A549 (cell line): Measurements from ENCODE around the gene KMT2D. TPM values are rescaled to one million over a fixed set of nuclear protein-coding genes. Genes with fewer than 3 reads are reported as not detected.

Source experiments
- ATAC-seq, 2 experiments: fragments of 200-7000 bp in 1 of 2; fragments of >200 bp in 1 of 2; cut with Nextera tagmentation in 1 of 2; cut with Tn5 transposase in 1 of 2; 3 replicates each; pipeline versions ENCODE4 v1.8.0 to v1.9.1; 2018 to 2020; ENCODE audit warnings: mild to moderate bottlenecking in 1 of 2, moderate library complexity in 1 of 2
- CTCF ChIA-PET: fragments of 300-600 bp; sonication (Branson Sonifier 250); formaldehyde crosslinking; extraction: SDS; loops from one replicate; lab custom pipeline; 2021; ENCODE audit warnings: antibody characterized with exemption, inconsistent platforms; lab: Yijun Ruan, JAX
- POLR2A ChIA-PET: fragments of 350-600 bp; formaldehyde crosslinking; extraction: SDS; loops from one replicate; lab custom pipeline; 2021; ENCODE audit warnings: antibody characterized with exemption, inconsistent platforms; lab: Yijun Ruan, JAX
- DNase-seq, 2 experiments: peaks; one replicate each; pipeline versions ENCODE4 v3.0.0 to v3.0.0-alpha.2; 2011 to 2016; ENCODE audit warnings: low read depth in 1 of 2, low spot score in 1 of 2
- FAIRE-seq: peaks from 2 replicates; lab custom pipeline; 2011; peaks lifted over from hg19 to GRCh38; lab: Jason Lieb, UNC
- H3K27ac ChIP-seq, 2 experiments: fragments of >200 bp; sonication (Bioruptor Twin); formaldehyde crosslinking; 3 replicates each; pipeline ENCODE4 v1.5.1; 2016 to 2017
- H3K4me1 ChIP-seq: fragments of >200 bp; sonication (Bioruptor Twin); formaldehyde crosslinking; 3 replicates; pipeline ENCODE4 v1.6.1; 2016
- H3K4me2 ChIP-seq: fragments of >200 bp; sonication (Bioruptor Twin); formaldehyde crosslinking; 3 replicates; pipeline ENCODE4 v1.6.1; 2016
- H3K4me3 ChIP-seq: fragments of >200 bp; sonication (Bioruptor Twin); formaldehyde crosslinking; 3 replicates; pipeline ENCODE4 v1.5.1; 2016
- H3K9me3 ChIP-seq: fragments of >200 bp; sonication (Bioruptor Twin); formaldehyde crosslinking; 3 replicates; pipeline ENCODE4 v1.6.1; 2016
- CTCF ChIP-seq: fragments of >200 bp; sonication (Bioruptor Twin); formaldehyde crosslinking; IDR thresholded peaks from 3 replicates; pipeline ENCODE4 v1.5.1; 2016
- EHF ChIP-seq: fragments of 250-450 bp; sonication (Bioruptor Pico); IDR thresholded peaks from 2 replicates; pipeline ENCODE4 v1.5.0; 2020; ENCODE audit warnings: mild to moderate bottlenecking
- FOSL2 ChIP-seq, 2 experiments: fragments of 450-650 bp in 1 of 2; fragments of >200 bp in 1 of 2; sonication (Bioruptor Twin) in 1 of 2; formaldehyde crosslinking; IDR thresholded peaks; 2 replicates each; pipeline versions ENCODE4 v1.5.0 to v1.6.1; 2016 to 2020; ENCODE audit warnings: mild to moderate bottlenecking in 1 of 2, moderate library complexity in 1 of 2
- HES2 ChIP-seq: fragments of >200 bp; sonication (Bioruptor Twin); formaldehyde crosslinking; IDR thresholded peaks from 2 replicates; pipeline ENCODE4 v1.6.1; 2016
- HOXB13 ChIP-seq: fragments of 250-450 bp; sonication (Bioruptor Pico); IDR thresholded peaks from 2 replicates; pipeline ENCODE4 v1.5.0; 2020; ENCODE audit warnings: low read depth, mild to moderate bottlenecking, moderate library complexity
- JUN ChIP-seq, 2 experiments: fragments of >200 bp; sonication (Bioruptor Twin); formaldehyde crosslinking; IDR thresholded peaks; 2 replicates in 1 of 2; 3 replicates in 1 of 2; pipeline ENCODE4 v1.6.1; 2016 to 2017
- KDM5A ChIP-seq: fragments of 200-600 bp; sonication (generic); IDR thresholded peaks from 2 replicates; pipeline ENCODE4 v1.6.1; 2016; ENCODE audit warnings: antibody characterized with exemption, mild to moderate bottlenecking
- MAX ChIP-seq: IDR thresholded peaks from 2 replicates; pipeline ENCODE4 v1.6.1; 2012
- RAD21 ChIP-seq, 2 experiments: fragments of >200 bp in 1 of 2; sonication (Bioruptor Twin) in 1 of 2; formaldehyde crosslinking in 1 of 2; IDR thresholded peaks in 1 of 2; conservative IDR thresholded peaks in 1 of 2; 2 replicates in 1 of 2; 3 replicates in 1 of 2; pipeline ENCODE4 v1.6.1; 2012 to 2018; ENCODE audit warnings: inconsistent platforms in 1 of 2
- REST ChIP-seq: fragments of 200-600 bp; sonication (generic); IDR thresholded peaks from 2 replicates; pipeline ENCODE4 v1.6.1; 2016; ENCODE audit warnings: antibody characterized with exemption, mild to moderate bottlenecking, moderate library complexity
- SMC3 ChIP-seq: fragments of >200 bp; sonication (Bioruptor Twin); formaldehyde crosslinking; IDR thresholded peaks from 3 replicates; pipeline ENCODE4 v1.6.1; 2018; ENCODE audit warnings: inconsistent platforms
- TP53 ChIP-seq: fragments of 250-450 bp; sonication (Bioruptor Pico); IDR thresholded peaks from 2 replicates; pipeline ENCODE4 v1.5.0; 2021; ENCODE audit warnings: mild to moderate bottlenecking, moderate library complexity
- ZFP36 ChIP-seq: fragments of 450-650 bp; IDR thresholded peaks from 2 replicates; pipeline ENCODE4 v1.6.1; 2014; ENCODE audit warnings: borderline replicate concordance; ENCODE audit not compliant: partially characterized antibody
- ZNF302 ChIP-seq: fragments of 250-450 bp; sonication (Bioruptor Pico); IDR thresholded peaks from 2 replicates; pipeline ENCODE4 v1.9.0; 2021; ENCODE audit warnings: inconsistent platforms, mild to moderate bottlenecking, moderate library complexity
- ZSCAN20 ChIP-seq: fragments of 250-450 bp; sonication (Bioruptor Pico); IDR thresholded peaks from 2 replicates; pipeline ENCODE4 v1.8.0; 2022; ENCODE audit warnings: mild to moderate bottlenecking, moderate library complexity
- WGBS: methylation state at CpG from one replicate; pipeline ENCODE4 v1.1.6; 2017; ENCODE audit errors: missing lambda C conversion rate; 5-methylcytosine and 5-hydroxymethylcytosine counted together
- polyA plus RNA-seq, 4 experiments: library from polyadenylated mRNA; depleted of rRNA in 3 of 4; stranded (reverse); fragments of >200 nt; fragmentation: RNase III in 1 of 4; extraction: RNeasy Plus Mini Kit Qiagen cat#74134 plus additional on column Dnase treatment in 1 of 4; gene quantifications; 2 replicates in 3 of 4; 3 replicates in 1 of 4; pipeline ENCODE4 v1.2.3, GENCODE V29; 2011 to 2017

KMT2D gene
- polyA plus RNA-seq, 2 of the 4 experiments (the other 2 are of a cell fraction): 17.6 to 20.0 TPM

- WGBS: 2% methylated on average over 18 of the region's 18 CpGs
- Histone ChIP-seq H3K4me3 (no peak overlapping the region), H3K4me1 (peaks cover 17% of the 10 kb centered on the region; the same call in 2 of the 3 replicates), H3K27ac (peak overlapping the region in 1 of 2 experiments; percentile 64; a peak in 3 of 6 replicates), H3K9me3 (no peaks in the 10 kb centered on the region), H3K4me2 (peak overlapping the region; percentile 68)
- TF ChIP-seq ZSCAN20 (CRISPR knock-in tag): no peak
- no peak for TF ChIP-seq TP53 (CRISPR knock-in tag)
- TF ChIP-seq JUN (IDR thresholded peaks at IDR 0.05): no peak
- no peak for TF ChIP-seq REST
- TF ChIP-seq MAX: peak; percentile 51
- TF ChIP-seq EHF (CRISPR knock-in tag): no peak
- no peak for TF ChIP-seq FOSL2 (IDR thresholded peaks at IDR 0.05)
- peak; percentile 36 for TF ChIP-seq FOSL2 (CRISPR knock-in tag; IDR thresholded peaks at IDR 0.05)
- TF ChIP-seq ZNF302 (CRISPR knock-in tag): no peak
- TF ChIP-seq SMC3: peak; percentile 81
- TF ChIP-seq CTCF: peak; percentile 92
- peak; percentile 69 to 74 for TF ChIP-seq RAD21 (conservative IDR thresholded peaks at IDR 0.05 in 1 of 2, IDR thresholded peaks at IDR 0.05 in 1 of 2)
- no peak for FAIRE-seq
- ChIA-PET CTCF (interaction anchor here (0.7 to 6.9 kb wide), 46 partner anchors 10 to 309 kb away, joined by 3 to 172 read pairs (median 4); partner anchors contain the start of genes DDN, KMT2D, LMBR1L and RHEBL1), POLR2A (interaction anchor here (0.8 to 2.6 kb wide), 5 partner anchors 18 to 147 kb away, joined by 3 to 26 read pairs (median 5); partner anchors contain the start of genes LMBR1L, RHEBL1 and TUBA1B)
- ATAC-seq: peak; percentile 82 to 90
- peak; percentile 89 to 96 for DNase-seq
Measured at GRCh38 chr12:49088150-49088931, 27.7 kb upstream of the KMT2D start.

GRCh38 chr12:49086116-49086515 is 25.5 kb upstream of the KMT2D start:
- no peak for ATAC-seq
- no peak overlapping the region for H3K4me2 ChIP-seq
- FAIRE-seq: no peak
- H3K27ac ChIP-seq: no peak overlapping the region
- no peak for TF ChIP-seq HOXB13 (CRISPR knock-in tag)
- TF ChIP-seq ZSCAN20 (CRISPR knock-in tag): no peak
- TF ChIP-seq ZFP36: no peak
- no peak for TF ChIP-seq HES2
- TF ChIP-seq JUN (IDR thresholded peaks at IDR 0.05): no peak
- TF ChIP-seq KDM5A: no peak
- TF ChIP-seq FOSL2 (IDR thresholded peaks at IDR 0.05): no peak
- TF ChIP-seq FOSL2 (CRISPR knock-in tag; IDR thresholded peaks at IDR 0.05): no peak
- CTCF ChIA-PET: interaction anchor here (0.6 to 6.9 kb wide), 11 partner anchors 11 to 428 kb away, joined by 3 to 172 read pairs (median 87); partner anchors contain the start of genes LMBR1L, RHEBL1, TUBA1B and WNT1
- H3K4me1 ChIP-seq: peaks cover 11% of the 10 kb centered on the region; the same call in 2 of the 3 replicates
- POLR2A ChIA-PET: interaction anchor here (1.0 kb wide), 1 partner anchor 35 kb away, joined by 3 read pairs; no protein-coding TSS in a partner anchor
- WGBS: 68% methylated on average over 3 of the region's 3 CpGs
- no peaks in the 10 kb centered on the region for H3K9me3 ChIP-seq
- H3K4me3 ChIP-seq: no peak overlapping the region
- DNase-seq: no peak
